CD4-positive, alpha-beta T cell treated with Interleukin-17A for 1 hour (primary cell): Measurements from ENCODE around the gene RBM39.

Experiments
- DNase-seq: peaks from one replicate; pipeline ENCODE4 v3.0.0-alpha.2; 2020

RBM39 gene

DNA sequence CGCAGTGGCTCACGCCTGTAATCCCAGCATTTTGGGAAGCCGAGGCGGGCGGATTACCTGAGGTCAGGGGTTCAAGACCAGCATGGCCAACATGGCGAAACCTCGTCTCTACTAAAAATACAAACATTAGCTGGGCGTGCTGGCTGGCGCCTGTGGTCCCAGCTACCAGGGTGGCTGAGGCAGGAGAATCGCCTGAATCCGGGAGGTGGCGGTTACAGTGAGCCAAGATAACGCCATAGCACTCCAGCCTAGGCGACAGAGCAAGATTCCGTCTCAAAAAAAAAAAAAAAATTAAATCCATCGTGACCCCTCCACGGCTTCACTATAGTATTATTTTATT, 76.1 kb downstream of the RBM39 start:
- DNase-seq, result no peak

DNA sequence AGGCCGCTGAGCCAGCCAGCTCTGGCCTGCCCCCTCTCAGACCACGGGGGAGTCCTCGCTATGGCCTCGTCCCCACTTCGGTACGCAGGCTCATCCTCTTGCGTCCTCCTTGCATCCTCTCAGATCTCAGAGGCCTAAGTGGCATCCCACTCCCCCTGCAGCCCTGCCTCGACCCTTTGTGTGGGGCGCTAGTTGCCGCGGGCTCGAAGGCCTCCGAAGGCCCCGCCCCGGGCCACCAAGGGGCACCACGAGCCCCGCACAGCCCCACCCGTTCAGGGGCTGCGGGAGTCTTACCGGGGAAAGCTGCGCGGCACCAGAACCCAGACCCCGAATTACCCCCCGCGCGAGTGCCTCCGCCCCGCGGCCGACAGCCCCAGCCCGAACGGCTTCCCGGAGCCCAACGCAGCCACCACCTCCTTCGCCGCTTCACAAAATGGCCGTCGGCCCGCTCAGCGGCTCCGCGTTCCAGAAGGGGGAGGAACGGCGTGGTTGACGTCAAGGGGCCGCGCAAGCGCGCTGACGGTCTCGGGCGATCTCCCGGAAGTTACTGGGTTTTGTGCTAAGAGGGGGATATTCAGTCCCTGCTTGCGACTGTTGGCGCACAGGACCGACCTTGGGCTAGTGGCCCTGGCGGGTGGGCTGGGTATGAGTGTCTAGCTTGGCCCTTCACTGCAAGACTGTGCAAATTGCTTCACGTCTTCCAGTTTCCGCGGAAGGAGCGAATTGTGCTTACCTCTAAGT, 77.4 kb downstream of the RBM39 start, which contains the start of the genes CPNE1 and RBM12:
Gene CPNE1, minus strand, starts transcription at position 435 of the 741 bp plus-strand sequence. CDS start 31,977 bp downstream, outside the sequence.
Gene RBM12, minus strand, starts transcription at position 435 of the 741 bp plus-strand sequence. CDS start 9,578 bp downstream, outside the sequence.
- peak; percentile 95 for DNase-seq

GRCh38 chr20:35663516-35664465, 78.3 kb downstream of the RBM39 start:
- DNase-seq, result peak; percentile 81

- no peak for DNase-seq
These were observed 79.5 kb downstream of the RBM39 start for GRCh38 chr20:35662551-35662950.

- DNase-seq, result no peak
These were observed 80.2 kb downstream of the RBM39 start for GRCh38 chr20:35661908-35662307.

DNA sequence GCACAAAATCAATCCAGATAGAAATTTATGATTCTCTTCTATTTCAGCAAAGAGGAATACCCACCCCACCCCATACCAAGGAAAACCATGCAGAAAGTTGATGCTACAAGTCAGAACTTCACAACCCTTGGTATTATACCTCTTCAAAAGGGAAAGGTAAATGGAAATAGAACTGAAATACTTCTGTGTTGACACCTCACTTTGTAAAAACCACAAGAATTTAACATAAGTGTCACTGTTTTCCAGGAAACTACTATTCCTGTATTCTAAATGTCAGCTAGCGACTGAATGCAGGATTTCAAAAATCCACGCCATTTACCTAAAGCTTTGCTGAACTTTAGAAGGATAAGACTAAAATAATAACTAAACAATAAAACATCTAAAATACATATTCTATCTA, 81.0 kb downstream of the RBM39 start:
- no peak for DNase-seq

GRCh38 chr20:35660122-35660937, 81.7 kb downstream of the RBM39 start:
- no peak for DNase-seq

GRCh38 chr20:35657271-35657670, 84.8 kb downstream of the RBM39 start:
- DNase-seq, result no peak

DNA sequence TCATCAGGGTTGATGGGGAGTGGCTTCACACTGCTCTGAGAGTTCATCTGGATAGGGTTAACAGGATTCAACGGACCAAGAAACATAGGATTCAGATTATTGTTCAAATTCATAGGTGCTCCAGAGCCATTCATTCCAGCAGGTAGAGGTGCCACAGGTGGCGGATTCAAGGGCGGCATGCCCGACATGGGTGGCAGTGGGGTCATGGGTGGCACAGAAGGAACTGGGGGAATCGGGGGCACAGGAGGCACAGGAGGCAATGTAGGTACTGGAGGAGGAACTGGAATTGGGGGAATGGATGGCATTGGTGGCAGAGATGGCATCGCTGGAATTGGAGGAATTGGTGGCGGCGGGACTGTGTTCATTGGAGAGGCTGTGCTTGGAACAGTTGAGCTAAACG, 87.6 kb downstream of the RBM39 start:
- no peak for DNase-seq

DNA sequence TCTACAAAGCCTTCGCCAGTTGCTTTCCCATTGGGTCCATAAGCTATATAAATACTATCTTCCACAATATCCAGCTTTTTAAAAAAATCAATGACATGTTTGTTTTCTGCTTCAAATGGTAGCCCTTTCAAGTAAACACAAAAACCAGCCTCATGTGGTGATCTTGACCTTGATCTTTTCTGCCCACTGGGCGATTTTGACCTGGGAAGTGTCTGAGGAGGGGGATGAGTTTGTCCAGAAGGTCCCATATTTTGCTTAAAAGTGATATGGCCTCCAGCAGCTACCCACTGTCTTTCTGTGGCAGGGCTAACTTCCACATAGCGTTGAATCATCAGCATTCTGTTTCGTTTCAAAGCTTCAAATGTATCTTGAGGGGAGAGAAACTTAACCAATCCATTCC, 88.2 kb downstream of the RBM39 start:
- DNase-seq, result no peak
